ENCODE results near the gene EIF5A2.

GRCh38 chr3:170876537-170876936 lies 31.9 kb downstream of the EIF5A2 start:
- TF ChIP-seq, protein P1, sequence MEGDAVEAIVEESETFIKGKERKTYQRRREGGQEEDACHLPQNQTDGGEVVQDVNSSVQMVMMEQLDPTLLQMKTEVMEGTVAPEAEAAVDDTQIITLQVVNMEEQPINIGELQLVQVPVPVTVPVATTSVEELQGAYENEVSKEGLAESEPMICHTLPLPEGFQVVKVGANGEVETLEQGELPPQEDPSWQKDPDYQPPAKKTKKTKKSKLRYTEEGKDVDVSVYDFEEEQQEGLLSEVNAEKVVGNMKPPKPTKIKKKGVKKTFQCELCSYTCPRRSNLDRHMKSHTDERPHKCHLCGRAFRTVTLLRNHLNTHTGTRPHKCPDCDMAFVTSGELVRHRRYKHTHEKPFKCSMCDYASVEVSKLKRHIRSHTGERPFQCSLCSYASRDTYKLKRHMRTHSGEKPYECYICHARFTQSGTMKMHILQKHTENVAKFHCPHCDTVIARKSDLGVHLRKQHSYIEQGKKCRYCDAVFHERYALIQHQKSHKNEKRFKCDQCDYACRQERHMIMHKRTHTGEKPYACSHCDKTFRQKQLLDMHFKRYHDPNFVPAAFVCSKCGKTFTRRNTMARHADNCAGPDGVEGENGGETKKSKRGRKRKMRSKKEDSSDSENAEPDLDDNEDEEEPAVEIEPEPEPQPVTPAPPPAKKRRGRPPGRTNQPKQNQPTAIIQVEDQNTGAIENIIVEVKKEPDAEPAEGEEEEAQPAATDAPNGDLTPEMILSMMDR (IDR thresholded peaks at IDR 0.05), result no peak
- no peak for TF ChIP-seq POLR2AphosphoS5 (IDR thresholded peaks at IDR 0.05; ENCODE audit: insufficient read depth in 1 of 2, low read depth in 1 of 2)
- no peak for TF ChIP-seq POLR2A (IDR thresholded peaks at IDR 0.05)

Measured in vagina (tissue), 2 donors.